Endometrium (tissue), 2 donors: ENCODE measurements around the gene MEAF6.

Source experiments
- FAIRE-seq: peaks from 2 replicates; lab custom pipeline; 2012; peaks lifted over from hg19 to GRCh38; lab: Jason Lieb, UNC
- donor health status: control.
- donor health status: control.

The MEAF6 gene

GRCh38 chr1:37483785-37484184 lies 30.8 kb downstream of the MEAF6 start:
- no peak for FAIRE-seq

GRCh38 chr1:37482796-37483744 lies 31.5 kb downstream of the MEAF6 start:
- no peak for FAIRE-seq

DNA sequence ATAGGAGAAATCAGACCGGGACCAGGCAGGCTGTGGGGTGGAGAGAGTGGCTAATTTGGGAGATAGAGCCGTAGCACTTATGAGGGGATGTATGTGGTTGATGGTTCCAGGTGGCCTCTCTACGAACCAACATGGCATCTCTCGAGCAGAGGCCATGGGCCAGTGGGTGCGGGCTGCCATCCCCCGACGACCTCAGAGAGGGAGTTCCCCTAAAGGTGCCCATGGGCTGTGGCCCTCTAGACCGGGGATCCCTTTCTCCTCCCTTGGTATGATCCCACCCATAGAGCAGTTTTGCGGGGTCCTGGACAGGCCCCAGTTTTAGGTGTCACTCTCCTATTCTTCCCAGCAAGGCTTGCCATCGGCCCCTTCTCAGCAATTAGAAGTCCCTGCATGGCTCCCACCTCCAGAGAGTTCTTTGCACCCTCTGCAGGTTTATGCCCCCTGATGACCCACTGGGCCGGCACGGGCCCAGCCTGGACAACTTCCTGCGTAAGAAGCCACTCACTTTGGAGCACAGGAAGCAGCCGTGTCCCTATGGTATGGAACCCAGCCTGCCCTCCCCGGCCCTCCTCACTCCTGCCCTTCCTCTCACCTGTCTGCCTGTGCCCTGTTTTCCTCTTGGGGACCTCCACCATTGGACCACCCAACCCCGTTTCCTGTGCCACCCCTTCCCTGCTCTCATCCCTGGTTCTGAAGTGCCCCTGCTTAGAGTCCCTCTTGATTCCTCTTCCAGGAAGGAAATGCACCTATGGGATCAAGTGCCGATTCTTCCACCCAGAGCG lies 32.4 kb downstream of the MEAF6 start:
- no peak for FAIRE-seq

GRCh38 chr1:37481289-37482003 lies 33.1 kb downstream of the MEAF6 start:
- FAIRE-seq: no peak

- no peak for FAIRE-seq
These were observed 33.8 kb downstream of the MEAF6 start for GRCh38 chr1:37480581-37481288.

DNA sequence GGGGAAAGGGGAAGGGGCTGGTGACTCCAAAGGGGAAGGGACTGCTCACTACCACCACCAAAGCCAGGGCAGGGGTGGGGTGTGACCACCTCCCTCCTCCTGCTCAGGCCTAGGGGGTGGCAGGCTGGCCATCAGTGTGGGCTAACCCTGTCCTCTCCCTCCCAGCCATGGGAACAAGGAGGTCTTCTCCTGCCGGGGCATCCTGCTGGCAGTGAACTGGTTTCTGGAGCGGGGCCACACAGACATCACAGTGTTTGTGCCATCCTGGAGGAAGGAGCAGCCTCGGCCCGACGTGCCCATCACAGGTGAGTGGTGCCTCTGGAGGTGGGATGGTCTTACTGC lies 34.5 kb downstream of the MEAF6 start:
- no peak for FAIRE-seq

DNA sequence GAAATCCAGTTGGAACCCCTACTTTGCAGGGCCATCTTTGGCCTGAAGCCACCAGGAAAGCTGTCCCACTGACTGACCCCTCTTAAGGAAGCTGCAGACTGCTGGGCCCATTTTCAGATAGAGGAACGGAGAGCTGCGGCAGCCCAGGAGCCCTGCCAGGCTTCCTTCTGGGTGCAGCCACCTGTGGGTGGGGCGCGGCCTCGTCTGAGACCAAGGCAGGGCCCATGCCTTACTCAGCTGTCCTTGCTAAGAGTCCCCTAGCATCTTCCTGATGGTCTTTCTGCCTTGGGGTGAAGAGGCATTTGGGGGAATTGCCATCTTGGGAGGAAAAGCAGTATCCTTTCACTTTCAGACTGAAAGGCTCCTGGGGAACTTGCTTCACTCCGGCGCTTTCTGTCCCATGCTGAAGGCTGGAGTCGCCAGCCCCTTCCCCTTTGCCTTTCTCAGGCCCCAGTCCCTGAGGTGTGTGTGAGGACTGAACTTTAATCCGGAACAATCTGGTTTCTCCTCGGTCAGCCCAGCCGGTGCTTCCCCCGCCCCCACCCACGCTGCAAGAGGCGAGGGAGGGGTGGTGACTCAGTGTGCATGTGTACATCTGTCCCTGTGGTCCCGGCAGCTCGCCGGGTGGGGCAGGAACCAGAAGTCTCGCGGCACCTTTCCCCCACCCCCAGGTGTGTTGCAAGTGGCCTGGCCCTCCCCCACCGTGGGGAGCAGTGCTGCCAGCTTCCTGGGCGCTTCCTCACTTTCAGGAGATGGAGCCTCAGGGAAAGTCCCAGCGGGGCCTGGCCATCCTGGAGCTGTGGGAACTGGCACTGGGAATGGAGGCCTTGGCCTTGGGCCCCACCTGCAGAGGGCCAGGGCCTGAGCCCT lies 35.1 kb downstream of the MEAF6 start:
- FAIRE-seq: no peak

DNA sequence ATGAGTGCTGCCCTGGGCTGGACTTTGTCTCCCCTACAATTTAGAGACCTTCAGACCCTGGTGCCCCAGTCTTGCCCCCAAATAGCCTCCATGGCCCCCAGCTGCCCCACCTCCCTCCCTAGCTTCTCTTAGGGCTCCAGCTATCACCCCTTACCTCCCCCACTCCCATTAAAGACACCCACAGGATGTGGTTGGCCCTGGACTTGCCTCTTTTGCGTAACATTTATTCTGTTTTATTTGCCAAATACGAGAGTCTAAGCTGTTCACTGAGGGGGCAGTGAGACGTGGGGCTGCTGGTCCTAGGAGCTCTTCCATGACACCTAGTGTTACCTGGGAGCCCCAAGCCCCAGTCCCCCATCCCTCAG lies 35.7 kb downstream of the MEAF6 start:
- no peak for FAIRE-seq

GRCh38 chr1:37478451-37478881 lies 36.1 kb downstream of the MEAF6 start:
- no peak for FAIRE-seq

DNA sequence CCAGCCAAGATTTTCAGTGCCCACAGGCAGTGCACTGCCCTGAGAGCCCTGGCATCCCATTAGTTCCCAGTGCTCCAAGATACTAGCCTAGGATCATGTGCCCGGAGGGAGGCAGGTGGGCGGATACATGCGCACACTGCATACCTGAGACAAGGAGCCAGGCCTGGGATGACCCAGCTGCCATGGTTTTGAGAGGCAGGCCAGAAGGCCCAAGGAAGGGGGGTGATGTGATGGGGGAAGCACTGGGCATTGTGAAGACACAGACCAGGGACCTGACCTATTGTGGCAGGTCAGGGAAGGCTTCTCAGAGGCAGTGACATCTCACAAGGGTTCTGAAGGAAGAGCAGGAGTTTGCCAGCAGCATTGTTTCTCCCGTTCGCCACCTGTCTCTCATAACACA lies 36.6 kb downstream of the MEAF6 start:
- no peak for FAIRE-seq

- FAIRE-seq: no peak
These were observed 37.2 kb downstream of the MEAF6 start for GRCh38 chr1:37477198-37477931.

- FAIRE-seq: no peak
These were observed 37.9 kb downstream of the MEAF6 start for GRCh38 chr1:37476460-37477197.

DNA sequence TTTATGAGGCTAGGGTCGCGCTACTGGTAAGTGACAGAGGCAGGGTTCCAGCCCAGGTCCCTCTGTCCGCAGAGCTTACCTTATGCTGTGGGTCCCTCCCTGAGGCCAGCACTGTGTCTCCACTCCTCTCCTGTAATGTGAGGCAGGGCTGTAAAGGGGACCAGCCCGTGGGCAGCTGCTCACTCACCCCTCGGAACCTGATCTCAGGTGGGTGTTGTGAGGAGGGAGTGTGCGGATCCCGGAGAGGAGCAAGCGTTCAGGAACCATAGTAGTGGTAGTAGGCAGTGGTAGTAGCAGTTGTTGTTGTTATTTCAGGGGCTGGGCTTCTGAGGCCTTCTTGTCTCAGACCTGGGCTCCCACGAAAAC lies 38.5 kb downstream of the MEAF6 start:
- no peak for FAIRE-seq

DNA sequence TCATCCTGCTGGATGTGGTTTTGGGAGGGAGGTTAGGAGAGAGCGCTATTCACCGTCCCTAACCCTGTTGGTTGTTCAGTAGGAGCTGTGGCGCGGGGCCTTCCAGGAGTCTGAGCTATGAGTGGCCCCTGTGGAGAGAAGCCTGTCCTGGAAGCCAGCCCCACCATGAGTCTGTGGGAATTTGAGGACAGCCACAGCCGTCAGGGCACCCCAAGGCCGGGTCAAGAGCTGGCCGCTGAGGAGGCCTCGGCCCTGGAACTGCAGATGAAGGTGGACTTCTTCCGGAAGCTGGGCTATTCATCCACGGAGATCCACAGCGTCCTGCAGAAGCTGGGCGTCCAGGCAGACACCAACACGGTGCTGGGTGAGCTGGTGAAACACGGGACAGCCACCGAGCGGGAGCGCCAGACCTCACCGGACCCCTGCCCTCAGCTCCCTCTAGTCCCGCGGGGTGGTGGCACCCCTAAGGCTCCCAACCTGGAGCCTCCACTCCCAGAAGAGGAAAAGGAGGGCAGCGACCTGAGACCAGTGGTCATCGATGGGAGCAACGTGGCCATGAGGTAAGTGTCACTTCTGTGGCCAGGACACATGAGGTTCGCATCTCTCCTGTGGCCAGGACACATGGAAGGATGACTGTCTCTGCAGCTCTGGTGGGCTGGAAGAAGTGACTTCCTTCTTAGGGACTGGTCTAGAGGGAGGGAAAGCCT lies 39.0 kb downstream of the MEAF6 start:
- no peak for FAIRE-seq

DNA sequence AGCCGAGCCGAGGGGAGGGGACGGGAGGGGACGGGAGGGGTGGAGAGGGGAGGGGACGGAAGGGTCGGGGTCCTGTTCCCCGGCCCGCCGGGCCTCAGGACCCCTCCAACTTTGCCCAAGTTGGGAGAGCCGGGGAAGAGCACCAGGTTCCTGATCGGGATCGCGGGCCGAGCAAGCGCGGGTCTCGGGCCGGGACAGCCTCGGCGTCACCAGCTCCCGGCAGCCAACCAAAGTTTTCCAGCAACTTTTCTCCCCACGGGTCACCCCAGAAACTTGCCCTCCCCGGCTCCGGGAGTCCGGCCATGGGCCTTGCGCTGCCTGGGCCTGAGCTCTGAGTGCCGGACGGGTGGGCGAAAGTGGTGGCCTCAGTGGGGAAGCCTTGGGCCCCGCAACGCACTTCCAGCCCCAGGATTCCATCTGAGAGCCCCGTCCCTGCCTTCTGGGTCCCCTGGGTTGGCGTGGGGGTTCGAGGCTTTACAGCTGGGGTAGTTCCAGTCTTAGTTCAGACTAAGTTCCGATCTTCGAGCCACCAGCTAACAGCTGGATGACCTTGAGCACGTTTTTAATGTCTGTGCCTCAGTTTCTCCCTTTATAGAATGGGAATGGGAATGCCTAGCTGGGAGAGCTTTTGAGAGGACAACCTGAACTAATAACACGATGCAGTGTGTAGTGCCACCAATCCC lies 39.7 kb downstream of the MEAF6 start:
- no peak for FAIRE-seq

DNA sequence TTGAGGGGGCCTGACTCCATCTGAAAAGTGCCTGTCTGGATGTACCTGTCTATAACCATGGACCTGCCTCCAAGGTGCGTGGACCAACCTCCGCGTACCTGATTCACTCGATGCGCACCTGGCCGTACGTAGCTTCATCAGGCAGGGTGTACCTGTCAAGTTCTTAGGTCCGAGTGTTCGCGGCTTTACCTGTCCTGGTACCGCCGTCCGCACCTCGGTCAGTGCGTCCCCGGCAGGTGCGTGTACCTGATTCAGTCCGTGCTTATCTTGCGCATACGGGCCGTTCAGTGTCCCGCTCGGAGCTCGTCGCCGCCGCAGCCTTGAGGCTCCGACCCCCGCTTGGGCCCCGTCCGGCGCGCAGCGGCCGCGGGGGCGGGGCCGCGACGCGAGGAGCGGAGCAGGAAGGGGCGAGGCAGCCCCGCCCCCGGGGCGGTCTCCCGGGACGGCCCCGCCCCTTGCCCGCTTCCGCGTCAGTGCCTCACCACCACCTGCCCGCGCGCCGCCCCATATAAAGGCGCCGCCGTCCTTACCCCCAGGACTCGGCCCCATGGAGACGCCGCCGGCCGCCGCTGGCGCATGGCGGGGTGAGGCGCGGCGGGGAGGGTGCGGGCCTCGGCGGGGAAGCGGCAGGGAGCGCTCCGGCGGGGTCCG lies 40.4 kb downstream of the MEAF6 start, which contains the start of gene ZC3H12A:
Gene ZC3H12A (plus strand): TSS at position 535 of the 651 bp plus-strand sequence. CDS start 917 bp downstream, outside the sequence.
- no peak for FAIRE-seq

- FAIRE-seq: no peak
These were observed 41.0 kb downstream of the MEAF6 start for GRCh38 chr1:37473431-37474045.
